ENCODE measurements around the gene NPRL2. TPM values are rescaled to one million over a fixed set of nuclear protein-coding genes. Genes with fewer than 3 reads are reported as not detected.

Gene NPRL2
- total and polyA plus RNA-seq, 9 of the 15 experiments (the other 6 are each of a cell fraction or from before 2014, with no cell fraction given) = 17.4 to 40.4 (median 24.4) TPM

DNA sequence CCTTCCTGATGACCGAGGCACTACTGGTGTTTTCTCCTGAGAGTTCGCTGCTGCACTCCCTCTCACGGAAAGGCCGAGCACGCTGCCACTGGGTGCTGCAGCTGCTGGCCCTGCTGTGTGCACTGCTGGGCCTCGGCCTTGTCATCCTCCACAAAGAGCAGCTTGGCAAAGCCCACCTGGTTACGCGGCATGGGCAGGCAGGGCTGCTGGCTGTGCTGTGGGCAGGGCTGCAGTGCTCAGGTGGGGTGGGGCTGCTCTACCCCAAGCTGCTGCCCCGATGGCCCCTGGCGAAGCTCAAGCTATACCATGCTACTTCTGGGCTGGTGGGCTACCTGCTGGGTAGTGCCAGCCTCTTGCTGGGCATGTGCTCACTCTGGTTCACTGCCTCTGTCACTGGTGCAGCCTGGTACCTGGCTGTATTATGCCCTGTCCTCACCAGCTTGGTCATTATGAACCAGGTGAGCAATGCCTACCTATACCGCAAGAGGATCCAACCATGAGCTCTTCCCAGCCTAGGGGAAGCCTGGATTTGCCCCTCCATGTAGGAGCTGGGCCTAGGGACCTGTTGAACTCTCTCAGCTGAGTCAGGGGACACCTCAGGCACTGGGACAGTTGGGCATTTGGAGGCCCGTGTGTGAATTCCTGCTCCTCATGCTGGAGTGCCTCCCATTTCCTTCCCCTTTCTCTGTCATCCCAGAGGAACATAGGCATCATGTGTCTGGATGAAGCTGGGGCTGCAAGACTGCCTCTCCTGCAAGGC, 2.9 kb upstream of the NPRL2 start (continued):
- TF ChIP-seq, protein P1, sequence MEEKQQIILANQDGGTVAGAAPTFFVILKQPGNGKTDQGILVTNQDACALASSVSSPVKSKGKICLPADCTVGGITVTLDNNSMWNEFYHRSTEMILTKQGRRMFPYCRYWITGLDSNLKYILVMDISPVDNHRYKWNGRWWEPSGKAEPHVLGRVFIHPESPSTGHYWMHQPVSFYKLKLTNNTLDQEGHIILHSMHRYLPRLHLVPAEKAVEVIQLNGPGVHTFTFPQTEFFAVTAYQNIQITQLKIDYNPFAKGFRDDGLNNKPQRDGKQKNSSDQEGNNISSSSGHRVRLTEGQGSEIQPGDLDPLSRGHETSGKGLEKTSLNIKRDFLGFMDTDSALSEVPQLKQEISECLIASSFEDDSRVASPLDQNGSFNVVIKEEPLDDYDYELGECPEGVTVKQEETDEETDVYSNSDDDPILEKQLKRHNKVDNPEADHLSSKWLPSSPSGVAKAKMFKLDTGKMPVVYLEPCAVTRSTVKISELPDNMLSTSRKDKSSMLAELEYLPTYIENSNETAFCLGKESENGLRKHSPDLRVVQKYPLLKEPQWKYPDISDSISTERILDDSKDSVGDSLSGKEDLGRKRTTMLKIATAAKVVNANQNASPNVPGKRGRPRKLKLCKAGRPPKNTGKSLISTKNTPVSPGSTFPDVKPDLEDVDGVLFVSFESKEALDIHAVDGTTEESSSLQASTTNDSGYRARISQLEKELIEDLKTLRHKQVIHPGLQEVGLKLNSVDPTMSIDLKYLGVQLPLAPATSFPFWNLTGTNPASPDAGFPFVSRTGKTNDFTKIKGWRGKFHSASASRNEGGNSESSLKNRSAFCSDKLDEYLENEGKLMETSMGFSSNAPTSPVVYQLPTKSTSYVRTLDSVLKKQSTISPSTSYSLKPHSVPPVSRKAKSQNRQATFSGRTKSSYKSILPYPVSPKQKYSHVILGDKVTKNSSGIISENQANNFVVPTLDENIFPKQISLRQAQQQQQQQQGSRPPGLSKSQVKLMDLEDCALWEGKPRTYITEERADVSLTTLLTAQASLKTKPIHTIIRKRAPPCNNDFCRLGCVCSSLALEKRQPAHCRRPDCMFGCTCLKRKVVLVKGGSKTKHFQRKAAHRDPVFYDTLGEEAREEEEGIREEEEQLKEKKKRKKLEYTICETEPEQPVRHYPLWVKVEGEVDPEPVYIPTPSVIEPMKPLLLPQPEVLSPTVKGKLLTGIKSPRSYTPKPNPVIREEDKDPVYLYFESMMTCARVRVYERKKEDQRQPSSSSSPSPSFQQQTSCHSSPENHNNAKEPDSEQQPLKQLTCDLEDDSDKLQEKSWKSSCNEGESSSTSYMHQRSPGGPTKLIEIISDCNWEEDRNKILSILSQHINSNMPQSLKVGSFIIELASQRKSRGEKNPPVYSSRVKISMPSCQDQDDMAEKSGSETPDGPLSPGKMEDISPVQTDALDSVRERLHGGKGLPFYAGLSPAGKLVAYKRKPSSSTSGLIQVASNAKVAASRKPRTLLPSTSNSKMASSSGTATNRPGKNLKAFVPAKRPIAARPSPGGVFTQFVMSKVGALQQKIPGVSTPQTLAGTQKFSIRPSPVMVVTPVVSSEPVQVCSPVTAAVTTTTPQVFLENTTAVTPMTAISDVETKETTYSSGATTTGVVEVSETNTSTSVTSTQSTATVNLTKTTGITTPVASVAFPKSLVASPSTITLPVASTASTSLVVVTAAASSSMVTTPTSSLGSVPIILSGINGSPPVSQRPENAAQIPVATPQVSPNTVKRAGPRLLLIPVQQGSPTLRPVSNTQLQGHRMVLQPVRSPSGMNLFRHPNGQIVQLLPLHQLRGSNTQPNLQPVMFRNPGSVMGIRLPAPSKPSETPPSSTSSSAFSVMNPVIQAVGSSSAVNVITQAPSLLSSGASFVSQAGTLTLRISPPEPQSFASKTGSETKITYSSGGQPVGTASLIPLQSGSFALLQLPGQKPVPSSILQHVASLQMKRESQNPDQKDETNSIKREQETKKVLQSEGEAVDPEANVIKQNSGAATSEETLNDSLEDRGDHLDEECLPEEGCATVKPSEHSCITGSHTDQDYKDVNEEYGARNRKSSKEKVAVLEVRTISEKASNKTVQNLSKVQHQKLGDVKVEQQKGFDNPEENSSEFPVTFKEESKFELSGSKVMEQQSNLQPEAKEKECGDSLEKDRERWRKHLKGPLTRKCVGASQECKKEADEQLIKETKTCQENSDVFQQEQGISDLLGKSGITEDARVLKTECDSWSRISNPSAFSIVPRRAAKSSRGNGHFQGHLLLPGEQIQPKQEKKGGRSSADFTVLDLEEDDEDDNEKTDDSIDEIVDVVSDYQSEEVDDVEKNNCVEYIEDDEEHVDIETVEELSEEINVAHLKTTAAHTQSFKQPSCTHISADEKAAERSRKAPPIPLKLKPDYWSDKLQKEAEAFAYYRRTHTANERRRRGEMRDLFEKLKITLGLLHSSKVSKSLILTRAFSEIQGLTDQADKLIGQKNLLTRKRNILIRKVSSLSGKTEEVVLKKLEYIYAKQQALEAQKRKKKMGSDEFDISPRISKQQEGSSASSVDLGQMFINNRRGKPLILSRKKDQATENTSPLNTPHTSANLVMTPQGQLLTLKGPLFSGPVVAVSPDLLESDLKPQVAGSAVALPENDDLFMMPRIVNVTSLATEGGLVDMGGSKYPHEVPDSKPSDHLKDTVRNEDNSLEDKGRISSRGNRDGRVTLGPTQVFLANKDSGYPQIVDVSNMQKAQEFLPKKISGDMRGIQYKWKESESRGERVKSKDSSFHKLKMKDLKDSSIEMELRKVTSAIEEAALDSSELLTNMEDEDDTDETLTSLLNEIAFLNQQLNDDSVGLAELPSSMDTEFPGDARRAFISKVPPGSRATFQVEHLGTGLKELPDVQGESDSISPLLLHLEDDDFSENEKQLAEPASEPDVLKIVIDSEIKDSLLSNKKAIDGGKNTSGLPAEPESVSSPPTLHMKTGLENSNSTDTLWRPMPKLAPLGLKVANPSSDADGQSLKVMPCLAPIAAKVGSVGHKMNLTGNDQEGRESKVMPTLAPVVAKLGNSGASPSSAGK (IDR thresholded peaks at IDR 0.05) = no peak
- TF ChIP-seq ZNF224 (CRISPR knock-in tag; IDR thresholded peaks at IDR 0.05) = no peak
- TF ChIP-seq IRF9 (tag; IDR thresholded peaks at IDR 0.05) = no peak
- no peak for TF ChIP-seq HDAC6 (IDR thresholded peaks at IDR 0.05; ENCODE audit: low read depth, low read length)
- no peak for TF ChIP-seq HNRNPK (IDR thresholded peaks at IDR 0.05; ENCODE audit: low read depth, low read length, poor library complexity, severe bottlenecking)
- no peak for TF ChIP-seq SMC3 (conservative IDR thresholded peaks at IDR 0.05; ENCODE audit: insufficient read depth, low read depth, low read length)
- TF ChIP-seq CTCFL (IDR thresholded peaks at IDR 0.05; ENCODE audit: borderline replicate concordance, insufficient read depth, low read depth, low read length, poor library complexity, severe bottlenecking) = no peak

All from K562 (cell line).